WTC11 (cell line): ENCODE data around the gene DTNBP1. TPM values are rescaled to one million over a fixed set of nuclear protein-coding genes. Genes with fewer than 3 reads are reported as not detected.

ENCODE experiments used
- ATAC-seq: fragments of 200-7000 bp; cut with Tn5 transposase; 2 replicates; pipeline ENCODE4 v1.10.0; 2021; ENCODE audit warnings: mild to moderate bottlenecking, moderate library complexity
- CTCF ChIA-PET: fragments of 300-600 bp; sonication (Branson Sonifier 250); formaldehyde crosslinking; loops from one replicate; lab custom pipeline; 2021; ENCODE audit warnings: antibody characterized with exemption; lab: Charles Lee
- POLR2A ChIA-PET: fragments of 350-600 bp; sonication (Branson Sonifier 250); formaldehyde crosslinking; loops from one replicate; lab custom pipeline; 2021; ENCODE audit warnings: antibody characterized with exemption; lab: Charles Lee
- DNase-seq: peaks from one replicate; pipeline ENCODE4 v3.0.0; 2021; ENCODE audit warnings: low spot score
- H3K27ac Mint-ChIP-seq: 2 replicates; pipeline ENCODE4 v1.8.0; 2021; ENCODE audit warnings: mixed read lengths
- H3K27me3 Mint-ChIP-seq: 2 replicates; pipeline ENCODE4 v1.8.0; 2021; ENCODE audit warnings: low read depth, mild to moderate bottlenecking, moderate library complexity, mixed read lengths
- H3K36me3 Mint-ChIP-seq: 2 replicates; pipeline ENCODE4 v1.8.0; 2021; ENCODE audit warnings: mixed read lengths
- H3K4me1 Mint-ChIP-seq: 2 replicates; pipeline ENCODE4 v1.8.0; 2022; ENCODE audit warnings: mixed read lengths
- H3K4me3 Mint-ChIP-seq: 2 replicates; pipeline ENCODE4 v1.8.0; 2021; ENCODE audit warnings: mild to moderate bottlenecking, moderate library complexity, mixed read lengths
- H3K9me3 Mint-ChIP-seq: 2 replicates; pipeline ENCODE4 v1.8.0; 2021; ENCODE audit warnings: mixed read lengths
- ATF2 ChIP-seq: sonication (generic); formaldehyde crosslinking; IDR thresholded peaks from 2 replicates; pipeline ENCODE4 v1.8.1; 2022; ENCODE audit warnings: low read depth, missing genetic modification reagents, borderline replicate concordance
- CTCF ChIP-seq: fragments of 200-600 bp; IDR thresholded peaks from 2 replicates; pipeline ENCODE4 v1.8.0; 2022; ENCODE audit warnings: antibody characterized with exemption
- ELF4 ChIP-seq: sonication (generic); formaldehyde crosslinking; IDR thresholded peaks from 2 replicates; pipeline ENCODE4 v1.8.1; 2022; ENCODE audit warnings: low read depth, mild to moderate bottlenecking, moderate library complexity, missing genetic modification reagents
- GABPB1 ChIP-seq: sonication (generic); formaldehyde crosslinking; IDR thresholded peaks from 2 replicates; pipeline ENCODE4 v1.8.1; 2023; ENCODE audit warnings: mild to moderate bottlenecking, missing genetic modification reagents
- HMGA2 ChIP-seq: fragments of 250-450 bp; sonication (Bioruptor Pico); IDR thresholded peaks from 2 replicates; pipeline ENCODE4 v1.4.0; 2021; ENCODE audit warnings: mild to moderate bottlenecking, moderate library complexity
- JUN ChIP-seq: sonication (generic); formaldehyde crosslinking; IDR thresholded peaks from 2 replicates; pipeline ENCODE4 v1.8.0; 2023; ENCODE audit warnings: mild to moderate bottlenecking, missing genetic modification reagents
- MAX ChIP-seq: sonication (generic); formaldehyde crosslinking; IDR thresholded peaks from 2 replicates; pipeline ENCODE4 v1.8.0; 2022; ENCODE audit warnings: mild to moderate bottlenecking, missing genetic modification reagents
- NR1H2 ChIP-seq: sonication (generic); formaldehyde crosslinking; IDR thresholded peaks from 2 replicates; pipeline ENCODE4 v1.9.0; 2021; ENCODE audit warnings: mild to moderate bottlenecking, moderate library complexity, missing genetic modification reagents
- PREB ChIP-seq: sonication (generic); formaldehyde crosslinking; IDR thresholded peaks from 2 replicates; pipeline ENCODE4 v1.8.1; 2022; ENCODE audit warnings: mild to moderate bottlenecking, missing genetic modification reagents, moderate library complexity, borderline replicate concordance
- RELA ChIP-seq: sonication (generic); formaldehyde crosslinking; IDR thresholded peaks from 2 replicates; pipeline ENCODE4 v1.8.1; 2022; ENCODE audit warnings: missing genetic modification reagents, mild to moderate bottlenecking, borderline replicate concordance
- RORB ChIP-seq: fragments of 250-450 bp; sonication (Bioruptor Pico); IDR thresholded peaks from 2 replicates; pipeline ENCODE4 v1.9.0; 2021; ENCODE audit warnings: mild to moderate bottlenecking
- SMAD4 ChIP-seq: sonication (generic); formaldehyde crosslinking; IDR thresholded peaks from 2 replicates; pipeline ENCODE4 v1.8.0; 2022; ENCODE audit warnings: mild to moderate bottlenecking, missing genetic modification reagents
- TCF7 ChIP-seq: sonication (generic); formaldehyde crosslinking; IDR thresholded peaks from 2 replicates; pipeline ENCODE4 v1.8.0; 2022; ENCODE audit warnings: mild to moderate bottlenecking, low read depth, missing genetic modification reagents, moderate library complexity
- TP53 ChIP-seq: sonication (generic); formaldehyde crosslinking; IDR thresholded peaks from 2 replicates; pipeline ENCODE4 v1.8.1; 2023; ENCODE audit warnings: mild to moderate bottlenecking, missing genetic modification reagents
- ZBTB21 ChIP-seq: sonication (generic); formaldehyde crosslinking; IDR thresholded peaks from 2 replicates; pipeline ENCODE4 v1.8.1; 2023; ENCODE audit warnings: mild to moderate bottlenecking, missing genetic modification reagents, borderline replicate concordance
- ZBTB43 ChIP-seq: sonication (generic); formaldehyde crosslinking; IDR thresholded peaks from 2 replicates; pipeline ENCODE4 v1.8.1; 2023; ENCODE audit warnings: mild to moderate bottlenecking, missing genetic modification reagents
- ZNF138 ChIP-seq: sonication (generic); formaldehyde crosslinking; conservative IDR thresholded peaks from 2 replicates; pipeline ENCODE4 v1.8.1; 2022; ENCODE audit warnings: mild to moderate bottlenecking, moderate library complexity, missing genetic modification reagents
- ZNF416 ChIP-seq: fragments of 250-450 bp; sonication (Bioruptor Pico); IDR thresholded peaks from 2 replicates; pipeline ENCODE4 v1.9.0; 2021; ENCODE audit warnings: mild to moderate bottlenecking, inconsistent platforms
- ZNF532 ChIP-seq: fragments of 250-450 bp; sonication (Bioruptor Pico); IDR thresholded peaks from 2 replicates; pipeline ENCODE4 v1.9.0; 2021; ENCODE audit warnings: mild to moderate bottlenecking, borderline replicate concordance
- total RNA-seq: library from RNA; stranded (reverse); gene quantifications from 3 replicates; pipeline ENCODE4 v1.2.3, GENCODE V29; 2021
- TF ChIP-seq, protein P1 (sequence below): fragments of 250-450 bp; sonication (Bioruptor Pico); IDR thresholded peaks from 2 replicates; pipeline ENCODE4 v1.9.0; 2021; ENCODE audit warnings: moderate library complexity, mild to moderate bottlenecking, inconsistent platforms, borderline replicate concordance
- TF ChIP-seq, protein P2 (sequence below): sonication (generic); formaldehyde crosslinking; IDR thresholded peaks from 2 replicates; pipeline ENCODE4 v1.8.0; 2022; ENCODE audit warnings: missing genetic modification reagents
- TF ChIP-seq, protein P3 (sequence below): sonication (generic); formaldehyde crosslinking; IDR thresholded peaks from 2 replicates; pipeline ENCODE4 v1.8.0; 2022; ENCODE audit warnings: mild to moderate bottlenecking, missing genetic modification reagents

DTNBP1 gene
- total RNA-seq, 1 experiment from 2014 or later: 15.1 TPM

DNA sequence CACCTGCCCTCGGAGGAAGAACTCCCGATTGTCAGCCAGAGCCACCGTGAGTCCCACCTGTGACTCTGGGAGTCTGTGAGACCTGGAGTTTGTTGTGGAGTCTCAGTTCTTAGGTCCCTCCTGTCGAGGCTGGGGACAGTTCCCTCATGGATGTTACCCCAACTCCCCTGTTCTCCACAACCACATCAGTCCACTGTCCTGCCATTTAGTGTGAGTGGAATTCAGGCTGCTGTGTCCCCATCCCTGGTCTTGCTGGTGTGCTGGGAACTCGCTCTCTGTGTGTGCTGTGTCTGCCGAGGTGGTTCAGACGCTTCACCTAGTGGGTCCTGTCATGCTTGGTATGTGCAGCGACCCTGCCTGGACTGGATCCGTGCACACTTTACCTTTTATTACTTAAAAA is 163.2 kb downstream of the DTNBP1 start (continued):
- TF ChIP-seq ATF2 (CRISPR knock-in tag) (no peak), RELA (no peak), TCF7 (CRISPR knock-in tag) (no peak), ZBTB21 (CRISPR knock-in tag) (no peak), ZNF138 (CRISPR knock-in tag) (no peak), SMAD4 (CRISPR knock-in tag) (no peak), NR1H2 (no peak), HMGA2 (CRISPR knock-in tag) (no peak)

DNA sequence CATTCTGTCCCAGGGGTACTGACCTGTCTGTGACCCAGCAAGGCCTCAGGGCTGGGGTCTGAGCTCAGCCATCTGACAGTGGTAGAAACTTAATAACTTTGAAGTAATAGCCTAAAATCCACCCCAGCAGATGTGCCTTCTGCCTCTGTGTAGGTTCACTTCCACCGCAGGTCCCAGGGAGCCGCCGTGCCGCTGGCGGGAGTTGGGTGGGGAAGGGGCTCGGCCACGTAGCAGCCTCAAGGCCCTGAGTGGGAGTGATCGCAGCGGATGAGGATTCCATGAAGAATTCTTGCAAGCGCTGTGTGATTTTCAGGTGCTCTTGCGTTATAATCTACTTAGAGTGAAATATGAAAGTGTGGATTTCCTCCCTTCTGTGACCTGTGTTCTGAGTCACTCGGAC is 163.7 kb downstream of the DTNBP1 start:
- Mint-ChIP-seq H3K4me1 (peaks cover 34% of the 10 kb centered on the region), H3K27me3 (no peaks in the 10 kb centered on the region; the same call in 1 of the 2 replicates), H3K9me3 (no peaks in the 10 kb centered on the region), H3K36me3 (peaks cover 85% of the 10 kb centered on the region), H3K4me3 (no peak overlapping the region), H3K27ac (peak overlapping the region; percentile 76; the same call in 1 of the 2 replicates)
- ATAC-seq (no peak), DNase-seq (no peak)
- ChIA-PET CTCF (no interaction called here), POLR2A (no interaction called here)
- TF ChIP-seq, protein P1, sequence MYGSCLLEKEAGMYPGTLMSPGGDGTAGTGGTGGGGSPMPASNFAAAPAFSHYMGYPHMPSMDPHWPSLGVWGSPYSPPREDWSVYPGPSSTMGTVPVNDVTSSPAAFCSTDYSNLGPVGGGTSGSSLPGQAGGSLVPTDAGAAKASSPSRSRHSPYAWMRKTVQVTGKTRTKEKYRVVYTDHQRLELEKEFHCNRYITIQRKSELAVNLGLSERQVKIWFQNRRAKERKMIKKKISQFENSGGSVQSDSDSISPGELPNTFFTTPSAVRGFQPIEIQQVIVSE (CRISPR knock-in tag): no peak
- TF ChIP-seq, protein P2, sequence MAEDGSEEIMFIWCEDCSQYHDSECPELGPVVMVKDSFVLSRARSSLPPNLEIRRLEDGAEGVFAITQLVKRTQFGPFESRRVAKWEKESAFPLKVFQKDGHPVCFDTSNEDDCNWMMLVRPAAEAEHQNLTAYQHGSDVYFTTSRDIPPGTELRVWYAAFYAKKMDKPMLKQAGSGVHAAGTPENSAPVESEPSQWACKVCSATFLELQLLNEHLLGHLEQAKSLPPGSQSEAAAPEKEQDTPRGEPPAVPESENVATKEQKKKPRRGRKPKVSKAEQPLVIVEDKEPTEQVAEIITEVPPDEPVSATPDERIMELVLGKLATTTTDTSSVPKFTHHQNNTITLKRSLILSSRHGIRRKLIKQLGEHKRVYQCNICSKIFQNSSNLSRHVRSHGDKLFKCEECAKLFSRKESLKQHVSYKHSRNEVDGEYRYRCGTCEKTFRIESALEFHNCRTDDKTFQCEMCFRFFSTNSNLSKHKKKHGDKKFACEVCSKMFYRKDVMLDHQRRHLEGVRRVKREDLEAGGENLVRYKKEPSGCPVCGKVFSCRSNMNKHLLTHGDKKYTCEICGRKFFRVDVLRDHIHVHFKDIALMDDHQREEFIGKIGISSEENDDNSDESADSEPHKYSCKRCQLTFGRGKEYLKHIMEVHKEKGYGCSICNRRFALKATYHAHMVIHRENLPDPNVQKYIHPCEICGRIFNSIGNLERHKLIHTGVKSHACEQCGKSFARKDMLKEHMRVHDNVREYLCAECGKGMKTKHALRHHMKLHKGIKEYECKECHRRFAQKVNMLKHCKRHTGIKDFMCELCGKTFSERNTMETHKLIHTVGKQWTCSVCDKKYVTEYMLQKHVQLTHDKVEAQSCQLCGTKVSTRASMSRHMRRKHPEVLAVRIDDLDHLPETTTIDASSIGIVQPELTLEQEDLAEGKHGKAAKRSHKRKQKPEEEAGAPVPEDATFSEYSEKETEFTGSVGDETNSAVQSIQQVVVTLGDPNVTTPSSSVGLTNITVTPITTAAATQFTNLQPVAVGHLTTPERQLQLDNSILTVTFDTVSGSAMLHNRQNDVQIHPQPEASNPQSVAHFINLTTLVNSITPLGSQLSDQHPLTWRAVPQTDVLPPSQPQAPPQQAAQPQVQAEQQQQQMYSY (CRISPR knock-in tag): no peak
- TF ChIP-seq GABPB1 (CRISPR knock-in tag) (no peak), ZNF532 (CRISPR knock-in tag) (no peak), TP53 (CRISPR knock-in tag) (no peak), PREB (CRISPR knock-in tag) (no peak), RORB (CRISPR knock-in tag) (no peak), ZNF416 (CRISPR knock-in tag) (no peak), CTCF (no peak), MAX (CRISPR knock-in tag) (no peak), ELF4 (CRISPR knock-in tag) (no peak), JUN (no peak), ZBTB43 (CRISPR knock-in tag) (no peak)
- TF ChIP-seq, protein P3, sequence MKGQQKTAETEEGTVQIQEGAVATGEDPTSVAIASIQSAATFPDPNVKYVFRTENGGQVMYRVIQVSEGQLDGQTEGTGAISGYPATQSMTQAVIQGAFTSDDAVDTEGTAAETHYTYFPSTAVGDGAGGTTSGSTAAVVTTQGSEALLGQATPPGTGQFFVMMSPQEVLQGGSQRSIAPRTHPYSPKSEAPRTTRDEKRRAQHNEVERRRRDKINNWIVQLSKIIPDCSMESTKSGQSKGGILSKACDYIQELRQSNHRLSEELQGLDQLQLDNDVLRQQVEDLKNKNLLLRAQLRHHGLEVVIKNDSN: no peak
